ENCODE measurements around the gene PRKCQ.
"Not testable (repeated sequence)": the region's sequence is repeated elsewhere in the genome, so short reads cannot be mapped to it uniquely, and the experiment has no call there.

PRKCQ gene

DNA sequence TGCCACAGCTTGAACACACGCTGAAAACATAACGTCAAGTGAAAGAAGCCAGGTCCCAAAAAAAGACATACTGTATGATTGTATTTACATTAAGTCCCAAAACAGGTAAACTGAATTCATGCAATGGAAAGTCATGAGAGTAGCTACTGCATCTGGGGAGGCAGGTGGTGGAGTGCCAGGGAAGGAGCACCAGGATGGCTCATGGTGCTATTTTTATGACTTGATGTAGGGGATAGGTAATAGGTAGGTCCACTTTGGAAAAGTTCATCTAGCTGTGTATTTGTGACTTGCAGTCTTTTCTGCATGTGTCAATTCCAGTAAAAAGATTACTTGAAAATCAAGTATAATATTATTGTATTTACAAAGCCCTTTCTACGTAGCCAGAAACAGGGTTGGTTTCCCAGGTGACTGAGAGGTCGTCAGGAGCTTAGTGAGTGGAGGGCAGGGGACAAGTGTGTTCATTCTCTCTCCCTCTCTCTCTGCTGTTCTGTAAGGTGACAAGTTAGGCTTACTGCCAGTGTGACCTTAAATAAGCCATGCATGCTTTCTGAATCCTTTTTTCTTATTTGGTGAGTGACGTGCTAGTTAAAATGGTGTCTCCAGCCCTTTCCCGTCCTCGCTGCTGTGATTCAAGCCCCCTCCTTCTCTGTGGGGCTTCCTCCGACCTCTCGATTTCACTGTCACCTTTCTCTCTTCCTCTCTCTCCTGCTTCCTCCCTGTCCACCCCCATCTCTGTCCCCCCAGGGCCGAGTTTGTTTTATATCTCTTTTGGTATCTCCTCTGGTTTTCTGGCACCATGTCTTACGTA lies 9.4 kb upstream of the PRKCQ start:
- no peak for DNase-seq (ENCODE audit: low read depth in 1 of 2, low spot score in 1 of 2)
- no peak for TF ChIP-seq JUND (IDR thresholded peaks at IDR 0.05; ENCODE audit: low read depth)
- in situ Hi-C loops (cut with HindIII; ENCODE audit: low pct_unique_long_range_greater_than_20kb, low sequenced_read_pairs) = no loop called here

DNA sequence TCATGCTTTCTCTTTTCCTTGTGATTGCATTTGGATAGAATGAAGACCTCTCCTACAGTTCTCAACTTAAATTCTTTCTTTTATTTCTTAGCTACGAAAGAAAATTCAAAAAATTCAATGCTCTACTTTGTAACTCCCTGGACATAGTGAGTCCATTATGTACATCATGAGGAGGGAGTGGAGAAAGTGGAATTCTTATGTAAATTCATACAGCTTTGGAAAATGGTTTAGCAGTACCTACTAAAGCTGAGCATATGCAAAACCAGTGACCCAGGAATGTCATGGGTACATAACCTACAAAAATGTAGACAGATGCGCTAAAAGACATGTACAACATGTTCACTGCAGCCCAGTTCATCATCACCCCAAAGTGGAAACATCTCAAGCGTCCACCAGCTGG lies 8.8 kb upstream of the PRKCQ start:
- in situ Hi-C loops (cut with HindIII; ENCODE audit: low pct_unique_long_range_greater_than_20kb, low sequenced_read_pairs) = no loop called here
- no peak for DNase-seq (ENCODE audit: low read depth in 1 of 2, low spot score in 1 of 2)
- TF ChIP-seq JUND (IDR thresholded peaks at IDR 0.05; ENCODE audit: low read depth) = no peak

- no peak for DNase-seq (ENCODE audit: low read depth in 1 of 2, low spot score in 1 of 2)
- in situ Hi-C loops (cut with HindIII; ENCODE audit: low pct_unique_long_range_greater_than_20kb, low sequenced_read_pairs) = no loop called here
- TF ChIP-seq JUND (IDR thresholded peaks at IDR 0.05; ENCODE audit: low read depth) = no peak
Measured at GRCh38 chr10:6588082-6588481, 8.0 kb upstream of the PRKCQ start.

- TF ChIP-seq JUND (IDR thresholded peaks at IDR 0.05; ENCODE audit: low read depth) = no peak
- DNase-seq (ENCODE audit: low read depth in 1 of 2, low spot score in 1 of 2) = no peak
- in situ Hi-C loops (cut with HindIII; ENCODE audit: low pct_unique_long_range_greater_than_20kb, low sequenced_read_pairs) = no loop called here
Measured at GRCh38 chr10:6586501-6586900, 6.4 kb upstream of the PRKCQ start.

- DNase-seq (ENCODE audit: low read depth in 1 of 2, low spot score in 1 of 2) = no peak
- no peak for TF ChIP-seq JUND (IDR thresholded peaks at IDR 0.05; ENCODE audit: low read depth)
- in situ Hi-C loops (cut with HindIII; ENCODE audit: low pct_unique_long_range_greater_than_20kb, low sequenced_read_pairs) = no loop called here
Measured at GRCh38 chr10:6583447-6583846, 3.4 kb upstream of the PRKCQ start.

DNA sequence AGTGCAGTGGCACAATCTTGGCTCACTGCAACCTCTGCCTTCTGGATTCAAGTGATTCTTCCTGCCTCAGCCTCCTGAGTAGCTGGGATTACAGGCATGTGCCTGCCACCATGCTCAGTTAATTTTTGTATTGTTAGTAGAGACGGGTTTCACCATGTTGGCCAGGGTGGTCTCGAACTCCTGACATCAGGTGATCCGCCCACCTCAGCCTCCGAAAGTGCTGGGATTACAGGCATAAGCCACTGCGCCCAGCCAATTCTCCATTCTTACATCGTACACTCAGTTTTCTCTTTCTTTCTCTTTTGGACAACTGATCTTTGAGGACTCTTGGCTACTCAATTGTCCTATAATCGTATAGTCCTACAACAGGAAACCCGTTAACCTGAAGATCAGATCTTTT lies 2.8 kb upstream of the PRKCQ start:
- in situ Hi-C loops (cut with HindIII; ENCODE audit: low pct_unique_long_range_greater_than_20kb, low sequenced_read_pairs); DNase-seq (ENCODE audit: low read depth in 1 of 2, low spot score in 1 of 2): not testable (repeated sequence)

GRCh38 chr10:6582298-6582697 lies 2.2 kb upstream of the PRKCQ start:
- in situ Hi-C loops (cut with HindIII; ENCODE audit: low pct_unique_long_range_greater_than_20kb, low sequenced_read_pairs) = no loop called here
- DNase-seq (ENCODE audit: low read depth in 1 of 2, low spot score in 1 of 2) = no peak
- no peak for TF ChIP-seq JUND (IDR thresholded peaks at IDR 0.05; ENCODE audit: low read depth)

DNA sequence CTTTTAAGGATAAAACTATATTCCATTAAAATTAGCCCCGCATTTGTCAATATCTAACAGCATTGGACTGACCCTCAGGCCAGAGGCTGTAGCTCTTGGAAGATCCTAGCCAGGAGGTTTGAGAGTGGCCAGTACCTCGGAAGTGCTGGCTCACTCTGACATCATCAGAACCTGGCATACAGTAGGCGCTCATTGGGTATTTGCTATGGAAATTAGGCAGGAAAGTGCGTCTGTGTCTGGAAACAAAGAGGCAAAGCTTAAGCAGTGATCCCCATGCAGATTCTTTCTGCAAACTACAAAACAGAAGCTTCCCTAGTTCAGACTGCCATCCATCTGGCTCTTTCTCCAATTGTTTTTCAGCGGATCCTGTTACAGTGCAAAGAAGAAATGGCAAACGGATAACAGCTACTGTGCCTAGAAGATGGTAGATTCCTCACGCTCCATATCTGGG lies 1.7 kb upstream of the PRKCQ start:
- no peak for TF ChIP-seq JUND (IDR thresholded peaks at IDR 0.05; ENCODE audit: low read depth)
- DNase-seq (ENCODE audit: low read depth in 1 of 2, low spot score in 1 of 2) = no peak
- in situ Hi-C loops (cut with HindIII; ENCODE audit: low pct_unique_long_range_greater_than_20kb, low sequenced_read_pairs) = no loop called here

DNA sequence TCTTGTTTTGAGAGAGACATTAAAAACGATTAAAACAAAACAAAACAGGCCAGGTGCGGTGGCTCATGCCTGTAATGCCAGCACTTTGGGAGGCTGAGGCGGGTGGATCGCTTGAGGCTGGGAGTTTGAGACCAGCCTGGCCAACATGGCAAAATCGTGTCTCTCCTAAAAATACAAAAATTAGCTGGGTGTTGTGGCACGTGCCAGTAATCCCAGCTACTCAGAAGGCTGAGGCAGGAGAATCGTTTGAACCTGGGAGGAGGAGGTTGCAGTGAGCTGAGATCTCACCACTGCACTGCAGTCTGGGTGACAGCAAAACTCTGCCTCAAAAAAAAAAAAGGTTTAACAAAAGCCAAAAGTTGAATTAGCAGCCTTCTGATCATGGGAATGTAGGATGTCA lies 1.1 kb upstream of the PRKCQ start:
- in situ Hi-C loops (cut with HindIII; ENCODE audit: low pct_unique_long_range_greater_than_20kb, low sequenced_read_pairs); DNase-seq (ENCODE audit: low read depth in 1 of 2, low spot score in 1 of 2): not testable (repeated sequence)

DNA sequence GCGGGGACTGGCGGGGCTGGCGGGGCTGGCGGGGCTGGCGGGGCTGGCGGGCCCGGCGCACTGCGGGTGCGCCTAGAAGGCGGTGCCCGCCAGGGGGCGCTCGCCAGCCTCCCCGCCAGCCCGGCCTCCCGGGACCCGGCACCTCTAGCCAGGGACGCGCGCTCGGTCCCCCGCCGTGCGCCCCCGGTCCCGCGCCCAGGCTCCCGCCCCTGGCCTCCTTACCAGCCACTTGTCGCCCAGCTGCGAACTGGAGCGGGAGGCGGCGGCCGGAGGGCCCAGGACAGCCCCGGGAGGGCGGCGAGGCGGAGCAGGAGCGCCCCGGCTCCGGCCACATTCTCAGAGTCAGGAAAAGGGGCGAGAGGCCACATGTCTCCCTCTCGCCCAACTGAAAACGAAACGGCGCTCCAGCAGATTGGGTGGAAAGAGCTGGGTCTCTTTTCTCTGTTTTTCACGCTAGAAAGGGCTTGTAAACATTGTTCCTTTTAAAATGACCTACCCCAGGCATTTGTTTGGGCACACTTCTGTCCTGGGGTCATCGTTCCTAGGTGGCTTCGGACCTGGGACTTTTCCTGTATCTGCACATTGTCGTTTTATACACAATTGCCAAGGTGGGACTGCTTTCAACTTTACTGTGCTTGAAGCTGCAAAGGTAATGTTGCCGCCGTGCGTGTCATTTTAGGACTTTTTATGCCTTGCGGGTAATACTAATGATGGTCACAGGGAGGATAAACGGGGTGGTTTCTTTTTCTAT lies 378 bp upstream of the PRKCQ start:
- in situ Hi-C loops (cut with HindIII; ENCODE audit: low pct_unique_long_range_greater_than_20kb, low sequenced_read_pairs) = no loop called here
- peak in 1 of 2 experiments; percentile 20 for DNase-seq (ENCODE audit: low read depth in 1 of 2, low spot score in 1 of 2)
- no peak for TF ChIP-seq JUND (IDR thresholded peaks at IDR 0.05; ENCODE audit: low read depth)

- in situ Hi-C loops (cut with HindIII; ENCODE audit: low pct_unique_long_range_greater_than_20kb, low sequenced_read_pairs) = no loop called here
- no peak for DNase-seq (ENCODE audit: low read depth in 1 of 2, low spot score in 1 of 2)
Measured at GRCh38 chr10:6579183-6579903, 733 bp downstream of the PRKCQ start.

DNA sequence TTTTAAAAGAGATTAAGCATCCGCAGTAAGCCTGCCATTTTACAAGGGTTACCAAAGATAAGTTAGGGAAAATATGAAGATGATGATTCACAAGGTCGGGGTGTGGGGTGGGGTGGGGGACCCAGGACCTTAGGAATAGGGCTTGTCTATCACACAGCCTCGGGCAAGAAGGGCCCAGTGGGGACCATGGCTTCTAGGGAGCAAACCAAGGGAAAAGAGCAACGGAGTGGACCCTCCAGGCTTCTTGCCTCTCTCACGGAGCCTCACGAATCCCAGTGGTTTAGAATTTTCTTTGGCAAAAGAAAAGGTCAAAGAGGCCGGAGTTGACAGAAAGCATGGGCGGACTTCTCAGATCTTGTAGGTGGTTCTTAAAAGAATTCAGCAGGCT lies 1.3 kb downstream of the PRKCQ start:
- no peak for DNase-seq (ENCODE audit: low read depth in 1 of 2, low spot score in 1 of 2)
- in situ Hi-C loops (cut with HindIII; ENCODE audit: low pct_unique_long_range_greater_than_20kb, low sequenced_read_pairs) = no loop called here
- no peak for TF ChIP-seq JUND (IDR thresholded peaks at IDR 0.05; ENCODE audit: low read depth)

More at GRCh38 chr10:6579183-6579903, 733 bp downstream of the PRKCQ start:
- TF ChIP-seq JUND (IDR thresholded peaks at IDR 0.05; ENCODE audit: low read depth) = no peak

- no peak for TF ChIP-seq JUND (IDR thresholded peaks at IDR 0.05; ENCODE audit: low read depth)
- in situ Hi-C loops (cut with HindIII; ENCODE audit: low pct_unique_long_range_greater_than_20kb, low sequenced_read_pairs) = no loop called here
- DNase-seq (ENCODE audit: low read depth in 1 of 2, low spot score in 1 of 2) = no peak
Measured at GRCh38 chr10:6578251-6578771, 1.8 kb downstream of the PRKCQ start.
